ENCODE results near the gene WNT7B.

GRCh38 chr22:45885171-45885840 is 91.7 kb downstream of the WNT7B start:
- TF ChIP-seq CTCF (IDR thresholded peaks at IDR 0.05) (no peak), POLR2AphosphoS5 (IDR thresholded peaks at IDR 0.05) (no peak)

Data from stomach (tissue), 4 donors.